Dermis microvascular lymphatic vessel endothelial cell (primary cell): ENCODE data around the gene NOTO. TPM values are rescaled to one million over a fixed set of nuclear protein-coding genes. Genes with fewer than 3 reads are reported as not detected.

Experiments used
- DNase-seq, 2 donors: peaks; one replicate each; pipeline versions ENCODE4 v3.0.0 to v3.0.0-alpha.2; 2010; ENCODE audit warnings: low read depth in 2 of 2
- total RNA-seq: library from RNA; depleted of rRNA; stranded (reverse); fragments of >200 nt; gene quantifications from 2 replicates; pipeline ENCODE4 v1.2.1, GENCODE V29; 2014

NOTO gene
- total RNA-seq, 1 donor from 2014 or later, result not detected

GRCh38 chr2:73233932-73234832, 31.8 kb downstream of the NOTO start, which contains the start of gene CCT7:
Gene CCT7, plus strand, starts transcription at chr2:73234308. Its CDS starts 71 bp downstream, at chr2:73234379.
- DNase-seq, result peak; percentile 81 to 95

GRCh38 chr2:73235315-73236028, 33.1 kb downstream of the NOTO start:
- no peak for DNase-seq

GRCh38 chr2:73237168-73237567, 34.8 kb downstream of the NOTO start:
- DNase-seq, result no peak

GRCh38 chr2:73238149-73238548, 35.8 kb downstream of the NOTO start:
- DNase-seq, result no peak

GRCh38 chr2:73238976-73239375, 36.6 kb downstream of the NOTO start:
- no peak for DNase-seq

- DNase-seq, result peak in 1 of 2 donors; percentile 81
Observed at GRCh38 chr2:73239776-73240175, 37.4 kb downstream of the NOTO start.

- DNase-seq, result no peak
Observed at GRCh38 chr2:73243884-73244570, 41.7 kb downstream of the NOTO start.

- no peak for DNase-seq
Observed at GRCh38 chr2:73244580-73244979, 42.2 kb downstream of the NOTO start.

- no peak for DNase-seq
Observed at GRCh38 chr2:73246850-73247249, 44.5 kb downstream of the NOTO start.

- no peak for DNase-seq
Observed at GRCh38 chr2:73249636-73250035, 47.3 kb downstream of the NOTO start.

GRCh38 chr2:73250872-73251846, 48.8 kb downstream of the NOTO start:
- DNase-seq, result no peak

GRCh38 chr2:73252238-73253027, 50.1 kb downstream of the NOTO start:
- no peak for DNase-seq

- no peak for DNase-seq
Observed at GRCh38 chr2:73253400-73253799, 51.0 kb downstream of the NOTO start.

GRCh38 chr2:73253901-73254300, 51.5 kb downstream of the NOTO start:
- no peak for DNase-seq

GRCh38 chr2:73254343-73255006, 52.1 kb downstream of the NOTO start:
- no peak for DNase-seq

GRCh38 chr2:73255007-73255644, 52.8 kb downstream of the NOTO start:
- no peak for DNase-seq

- no peak for DNase-seq
Observed at GRCh38 chr2:73255907-73256617, 53.7 kb downstream of the NOTO start.

GRCh38 chr2:73256618-73256922, 54.2 kb downstream of the NOTO start:
- DNase-seq, result no peak
